ENCODE data around the gene PDZD4. TPM values are rescaled to one million over a fixed set of nuclear protein-coding genes. Genes with fewer than 3 reads are reported as not detected.

The PDZD4 gene
- total and polyA plus RNA-seq, 2 of the 4 experiments (the other 2 are of a cell fraction): under 0.01 to 0.38 TPM

DNA sequence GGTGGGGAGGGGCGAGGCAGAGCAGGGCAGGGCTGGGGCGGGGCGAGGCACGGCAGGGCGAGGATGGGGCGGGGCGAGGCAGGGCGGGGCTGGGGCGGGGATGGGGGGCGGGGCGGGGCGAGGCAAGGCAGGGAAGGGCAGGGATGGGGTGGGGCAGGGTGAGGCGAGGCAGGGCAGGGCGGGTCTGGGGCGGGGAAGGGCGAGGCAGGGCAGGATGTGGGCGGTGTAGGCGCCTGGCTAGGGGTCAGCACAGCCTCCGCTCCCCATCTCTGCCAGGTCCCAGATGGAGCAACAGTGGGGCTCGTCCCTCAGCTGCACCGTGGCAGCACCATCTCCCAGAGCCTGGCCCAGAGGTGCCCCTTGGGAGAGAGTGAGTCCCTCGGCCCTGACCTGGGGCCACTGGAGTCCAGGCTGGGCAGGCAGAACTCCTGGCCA, 53.7 kb downstream of the PDZD4 start:
- Histone ChIP-seq H3K4me2 (ENCODE audit: low read depth, low read length) (no peak overlapping the region), H3K9ac (ENCODE audit: low read depth, low read length) (no peak overlapping the region), H4K8ac (ENCODE audit: low read depth in 2 of 2, low read length in 2 of 2) (no peak overlapping the region), H2AFZ (replicated peaks; ENCODE audit: low read length, poor library complexity) (no peak overlapping the region), H3K9me3 (ENCODE audit: control insufficient read depth, insufficient read depth, low read length) (no peaks in the 10 kb centered on the region; the same call in 1 of the 2 replicates), H3K27ac (ENCODE audit: insufficient read depth, low read length) (no peak overlapping the region), H3K56ac (ENCODE audit: extremely low read depth, insufficient read depth, low read length) (no peak overlapping the region), H2BK20ac (ENCODE audit: low read depth, low read length) (no peak overlapping the region), H4K91ac (ENCODE audit: insufficient read depth, low read depth, low read length) (no peak overlapping the region), H3K18ac (ENCODE audit: low read depth, low read length) (no peak overlapping the region), H3K27me3 (ENCODE audit: control insufficient read depth, insufficient read depth, low read length) (no peaks in the 10 kb centered on the region), H3K14ac (replicated peaks; ENCODE audit: low read depth, low read length) (no peak overlapping the region), H3K4me1 (ENCODE audit: control insufficient read depth, insufficient read depth, low read length) (no peaks in the 10 kb centered on the region), H4K5ac (ENCODE audit: low read depth, low read length) (no peak overlapping the region), H3K9me1 (ENCODE audit: insufficient read depth, low read length) (no peaks in the 10 kb centered on the region), H2AK5ac (ENCODE audit: low read depth, low read length) (no peak overlapping the region), H4K20me1 (ENCODE audit: insufficient read depth, low read length) (no peaks in the 10 kb centered on the region), H3K23ac (ENCODE audit: low read depth, low read length) (no peak overlapping the region), H2AK9ac (replicated peaks; ENCODE audit: low read depth, low read length, poor library complexity) (no peak overlapping the region), H3K36me3 (ENCODE audit: control insufficient read depth, insufficient read depth, low read length) (peaks cover 4% of the 10 kb centered on the region; the same call in 1 of the 2 replicates), H3K4me3 (ENCODE audit: insufficient read depth, low read depth, low read length) (no peak overlapping the region), H2BK5ac (ENCODE audit: low read depth, low read length, poor library complexity, severe bottlenecking) (no peak overlapping the region), H3K4ac (ENCODE audit: low read depth, low read length) (no peak overlapping the region), H2BK15ac (ENCODE audit: low read depth, low read length) (no peak overlapping the region), H2BK120ac (ENCODE audit: low read depth, low read length) (no peak overlapping the region), H3K79me1 (ENCODE audit: low read depth in 1 of 2, low read length in 2 of 2) (no peaks in the 10 kb centered on the region)
- ChIA-PET POLR2A (ENCODE audit: unreplicated experiment) (no interaction called here), CTCF (no interaction called here)
- no peak for DNase-seq
- no TSS peak for BruUV-seq (replicated peaks)
- dilution Hi-C loops (cut with HindIII; ENCODE audit: low sequenced_read_pairs, unreplicated experiment) (no loop called here), in situ Hi-C loops (cut with MboI; ENCODE audit: low sequenced_read_pairs) (no loop called here), intact Hi-C loops (cut with micrococcal nuclease) (no loop called here)
- WGBS, 2 experiments (ENCODE audit: extremely low coverage in 2 of 2, insufficient read length in 1 of 2): 93% methylated on average over 5 of the region's 22 CpGs; no CpG with 5 or more reads in 1 of the 2 experiments
- TF ChIP-seq, protein P1, sequence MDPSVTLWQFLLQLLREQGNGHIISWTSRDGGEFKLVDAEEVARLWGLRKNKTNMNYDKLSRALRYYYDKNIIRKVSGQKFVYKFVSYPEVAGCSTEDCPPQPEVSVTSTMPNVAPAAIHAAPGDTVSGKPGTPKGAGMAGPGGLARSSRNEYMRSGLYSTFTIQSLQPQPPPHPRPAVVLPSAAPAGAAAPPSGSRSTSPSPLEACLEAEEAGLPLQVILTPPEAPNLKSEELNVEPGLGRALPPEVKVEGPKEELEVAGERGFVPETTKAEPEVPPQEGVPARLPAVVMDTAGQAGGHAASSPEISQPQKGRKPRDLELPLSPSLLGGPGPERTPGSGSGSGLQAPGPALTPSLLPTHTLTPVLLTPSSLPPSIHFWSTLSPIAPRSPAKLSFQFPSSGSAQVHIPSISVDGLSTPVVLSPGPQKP (IDR thresholded peaks at IDR 0.05; ENCODE audit: borderline replicate concordance, low read depth, low read length): no peak
- TF ChIP-seq NFE2L2 (IDR thresholded peaks at IDR 0.05; ENCODE audit: low read depth, low read length) (no peak), MAZ (IDR thresholded peaks at IDR 0.05; ENCODE audit: borderline replicate concordance, low read depth, low read length) (no peak), BHLHE40 (IDR thresholded peaks at IDR 0.05; ENCODE audit: low read depth, low read length) (no peak)
- no peak for ATAC-seq (ENCODE audit: low read depth)

Measured in IMR-90 (cell line).